GM12878 (cell line): ENCODE data around the gene CAMK2D. TPM values are rescaled to one million over a fixed set of nuclear protein-coding genes. Genes with fewer than 3 reads are reported as not detected.

Experiments used
- ATAC-seq: fragments of 200-7000 bp; cut with Tn5 transposase; 3 replicates; pipeline ENCODE4 v1.9.1; 2020; ENCODE audit warnings: mild to moderate bottlenecking, moderate library complexity
- BruUV-seq: library from RNA; stranded (reverse); fragments of 400-500 nt; replicated peaks from 2 replicates; lab custom pipeline; 2021; lab: Mats Ljungman, UMichigan
- CTCF ChIA-PET: fragments of 300-600 bp; sonication (Branson Sonifier 250); formaldehyde crosslinking; extraction: SDS; loops from one replicate; lab custom pipeline; 2021; ENCODE audit warnings: inconsistent platforms; lab: Yijun Ruan, JAX
- POLR2A ChIA-PET: fragments of 350-600 bp; formaldehyde crosslinking; extraction: SDS; loops from one replicate; lab custom pipeline; 2021; ENCODE audit warnings: inconsistent platforms; lab: Charles Lee
- RAD21 ChIA-PET: fragments of 300-600 bp; sonication (Branson Sonifier 250); formaldehyde crosslinking; loops from one replicate; lab custom pipeline; 2023; ENCODE audit warnings: antibody characterized with exemption; ENCODE audit not compliant: unreplicated experiment; lab: Charles Lee
- SMC1A ChIA-PET: fragments of 300-600 bp; sonication (Branson Sonifier 250); formaldehyde crosslinking; loops from one replicate; lab custom pipeline; 2023; ENCODE audit not compliant: unreplicated experiment, uncharacterized antibody; lab: Charles Lee
- DNase-seq: peaks from one replicate; pipeline ENCODE4 v3.0.0-alpha.2; 2011; ENCODE audit warnings: low read depth, low spot score
- FAIRE-seq: peaks from 3 replicates; lab custom pipeline; 2011; peaks lifted over from hg19 to GRCh38; lab: Jason Lieb, UNC
- H2AFZ ChIP-seq: 2 replicates; pipeline ENCODE4 v1.6.0; 2011; ENCODE audit warnings: low read depth, low read length, control low read depth; ENCODE audit not compliant: control insufficient read depth
- H3K27ac ChIP-seq: 2 replicates; pipeline ENCODE4 v1.5.1; 2011; ENCODE audit warnings: control low read depth; ENCODE audit not compliant: control insufficient read depth, insufficient read depth
- H3K27me3 ChIP-seq, 2 experiments: replicated peaks in 1 of 2; 2 replicates each; pipeline versions ENCODE4 v1.6.0 to v1.6.1; 2011; ENCODE audit warnings: low read length in 1 of 2; ENCODE audit not compliant: control insufficient read depth in 2 of 2, insufficient read depth in 2 of 2
- H3K36me3 ChIP-seq, 2 experiments: 2 replicates each; pipeline ENCODE4 v1.5.1; 2011; ENCODE audit warnings: low read length in 1 of 2; ENCODE audit not compliant: control insufficient read depth in 2 of 2, insufficient read depth in 2 of 2
- H3K4me1 ChIP-seq: 2 replicates; pipeline ENCODE4 v1.6.1; 2011; ENCODE audit warnings: mild to moderate bottlenecking, low read length, moderate library complexity, mixed read lengths; ENCODE audit not compliant: control insufficient read depth, insufficient read depth
- H3K4me2 ChIP-seq: 2 replicates; pipeline ENCODE4 v1.6.0; 2011; ENCODE audit warnings: control low read depth; ENCODE audit not compliant: control insufficient read depth, insufficient read depth
- H3K4me3 ChIP-seq: fragments of 200-600 bp; sonication (generic); 2 replicates; pipeline ENCODE4 v1.5.1; 2016
- H3K79me2 ChIP-seq: 2 replicates; pipeline ENCODE4 v1.6.0; 2011; ENCODE audit warnings: low read length; ENCODE audit not compliant: control insufficient read depth, insufficient read depth
- H3K9ac ChIP-seq: 2 replicates; pipeline ENCODE4 v1.8.0; 2011; ENCODE audit warnings: low read length, control low read depth, mixed read lengths; ENCODE audit not compliant: control insufficient read depth, insufficient read depth
- H3K9me3 ChIP-seq: replicated peaks from 3 replicates; pipeline ENCODE4 v1.5.1; 2011; ENCODE audit warnings: mild to moderate bottlenecking, low read length; ENCODE audit not compliant: control insufficient read depth, insufficient read depth
- H4K20me1 ChIP-seq: 2 replicates; pipeline ENCODE4 v1.6.0; 2011; ENCODE audit not compliant: control insufficient read depth, insufficient read depth
- BRCA1 ChIP-seq: IDR thresholded peaks from 2 replicates; pipeline ENCODE4 v1.6.1; 2011; ENCODE audit warnings: low read depth, low read length, improper control_type of control experiment
- IKZF2 ChIP-seq, 2 experiments: fragments of 450-650 bp; IDR thresholded peaks; 2 replicates each; pipeline ENCODE4 v1.6.1; 2017; ENCODE audit warnings: mild to moderate bottlenecking in 2 of 2, moderate library complexity in 2 of 2
- MEF2A ChIP-seq: IDR thresholded peaks from 2 replicates; pipeline ENCODE4 v1.6.1; 2011; ENCODE audit warnings: low read depth, mild to moderate bottlenecking, low read length, moderate library complexity; ENCODE audit not compliant: insufficient read depth
- MEF2B ChIP-seq: fragments of 450-650 bp; IDR thresholded peaks from 2 replicates; pipeline ENCODE4 v1.6.1; 2018; ENCODE audit warnings: mild to moderate bottlenecking, moderate library complexity; ENCODE audit not compliant: partially characterized antibody, poor library complexity, severe bottlenecking
- PAX8 ChIP-seq: fragments of 450-650 bp; IDR thresholded peaks from 2 replicates; pipeline ENCODE4 v1.6.1; 2017; ENCODE audit warnings: mild to moderate bottlenecking, moderate library complexity
- SMAD1 ChIP-seq: fragments of 450-650 bp; IDR thresholded peaks from 2 replicates; pipeline ENCODE4 v1.6.1; 2018; ENCODE audit warnings: mild to moderate bottlenecking, low read depth; ENCODE audit not compliant: partially characterized antibody
- TCF12 ChIP-seq: IDR thresholded peaks from 2 replicates; pipeline ENCODE4 v1.6.1; 2011; ENCODE audit warnings: low read depth, mild to moderate bottlenecking, low read length
- YY1 ChIP-seq: IDR thresholded peaks from 2 replicates; pipeline ENCODE4 v1.6.1; 2011; ENCODE audit warnings: low read depth, mild to moderate bottlenecking, low read length
- in situ Hi-C: fragments of 300-500 bp; cut with MboI; formaldehyde crosslinking; loops from 9 replicates; pipeline ENCODE4 v1.14.3; 2018; ENCODE audit warnings: mixed read lengths
- intact Hi-C: fragments of 100-400 bp; cut with micrococcal nuclease; formaldehyde crosslinking; loops from one replicate; pipeline ENCODE4 v1.14.2; 2022; ENCODE audit not compliant: unreplicated experiment
- polyA plus RNA-seq, 11 experiments: library from polyadenylated mRNA; depleted of rRNA in 4 of 11; unstranded in 6 of 11; stranded (reverse) in 5 of 11; fragments of >200 nt; fragmentation: Nextera tagmentation in 4 of 11; fragmentation: Illumina TruSeq in 1 of 11; extraction: Ambion mirVana in 4 of 11; extraction: Trizol in 1 of 11; gene quantifications; 1 replicate in 1 of 11; 2 replicates in 10 of 11; pipeline versions ENCODE4 v1.2.1 to v1.2.3, GENCODE V29; 2011 to 2016; ENCODE audit warnings: inconsistent platforms in 2 of 11, missing spikeins in 2 of 11, low read depth in 1 of 11
- total RNA-seq, 4 experiments: library from RNA; depleted of rRNA in 3 of 4; stranded (reverse); fragments of >200 nt in 3 of 4; fragmentation: Illumina TruSeq in 1 of 4; extraction: Trizol in 1 of 4; gene quantifications; 2 replicates each; pipeline versions ENCODE4 v1.2.1 to v1.2.3, GENCODE V29; 2013 to 2021
- TF ChIP-seq, protein P1 (sequence below): fragments of 450-650 bp; IDR thresholded peaks from 2 replicates; pipeline ENCODE4 v1.6.1; 2017; ENCODE audit warnings: antibody characterized with exemption, mild to moderate bottlenecking, moderate library complexity
- TF ChIP-seq, protein P2 (sequence below): fragments of 450-650 bp; IDR thresholded peaks from 2 replicates; pipeline ENCODE4 v1.6.1; 2017; ENCODE audit warnings: borderline replicate concordance
- TF ChIP-seq, protein P3 (sequence below): fragments of 450-650 bp; IDR thresholded peaks from 2 replicates; pipeline ENCODE4 v1.6.1; 2014; ENCODE audit warnings: mild to moderate bottlenecking

The CAMK2D gene
- total and polyA plus RNA-seq, 10 of the 15 experiments (the other 5 are each of a cell fraction or from before 2014, with no cell fraction given), result 6.9 to 88.5 (median 12.9) TPM

DNA sequence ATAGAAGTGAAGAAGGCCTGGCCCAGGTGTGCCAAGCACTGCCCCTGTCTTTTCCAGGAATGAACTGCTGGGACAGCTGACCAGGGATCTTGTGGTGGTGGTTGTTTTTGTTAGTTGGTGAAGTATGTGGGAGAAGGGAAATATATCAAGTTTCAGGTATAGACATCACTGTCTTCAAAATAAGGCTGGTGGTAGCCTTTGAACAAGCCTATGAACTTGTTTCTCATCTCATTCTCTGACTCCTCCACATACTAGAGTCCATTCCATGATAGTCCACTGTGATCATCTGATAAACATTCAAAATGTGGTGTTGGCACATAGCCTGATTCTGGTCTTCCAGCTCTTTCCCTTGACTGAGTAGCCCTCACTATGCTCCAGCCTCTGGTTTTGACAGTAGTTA is 303.7 kb downstream of the CAMK2D start:
- Histone ChIP-seq H2AFZ (no peak overlapping the region), H3K27me3 (no peaks in the 10 kb centered on the region), H3K27ac (no peak overlapping the region), H3K4me3 (no peak overlapping the region), H3K4me1 (no peaks in the 10 kb centered on the region; the same call in 1 of the 2 replicates), H3K4me2 (no peak overlapping the region), H3K9me3 (no peaks in the 10 kb centered on the region), H3K36me3 (peaks cover 1 to 14% of the 10 kb centered on the region in 2 experiments; a peak in 3 of 4 replicates), H3K79me2 (no peaks in the 10 kb centered on the region), H4K20me1 (no peaks in the 10 kb centered on the region), H3K9ac (no peak overlapping the region)
- POLR2A ChIA-PET, result no interaction called here
- ATAC-seq (no peak), DNase-seq (no peak), FAIRE-seq (no peak)
- CTCF ChIA-PET, result no interaction called here
- SMC1A ChIA-PET, result no interaction called here
- intact Hi-C loops, result no loop called here
- in situ Hi-C loops, result no loop called here
- RAD21 ChIA-PET, result no interaction called here
- BruUV-seq, result no TSS peak
- TF ChIP-seq MEF2B (no peak), TCF12 (no peak), SMAD1 (no peak), PAX8 (no peak), BRCA1 (no peak), IKZF2 (IDR thresholded peaks at IDR 0.05) (no peak), YY1 (no peak), MEF2A (no peak)
- TF ChIP-seq, protein P1, sequence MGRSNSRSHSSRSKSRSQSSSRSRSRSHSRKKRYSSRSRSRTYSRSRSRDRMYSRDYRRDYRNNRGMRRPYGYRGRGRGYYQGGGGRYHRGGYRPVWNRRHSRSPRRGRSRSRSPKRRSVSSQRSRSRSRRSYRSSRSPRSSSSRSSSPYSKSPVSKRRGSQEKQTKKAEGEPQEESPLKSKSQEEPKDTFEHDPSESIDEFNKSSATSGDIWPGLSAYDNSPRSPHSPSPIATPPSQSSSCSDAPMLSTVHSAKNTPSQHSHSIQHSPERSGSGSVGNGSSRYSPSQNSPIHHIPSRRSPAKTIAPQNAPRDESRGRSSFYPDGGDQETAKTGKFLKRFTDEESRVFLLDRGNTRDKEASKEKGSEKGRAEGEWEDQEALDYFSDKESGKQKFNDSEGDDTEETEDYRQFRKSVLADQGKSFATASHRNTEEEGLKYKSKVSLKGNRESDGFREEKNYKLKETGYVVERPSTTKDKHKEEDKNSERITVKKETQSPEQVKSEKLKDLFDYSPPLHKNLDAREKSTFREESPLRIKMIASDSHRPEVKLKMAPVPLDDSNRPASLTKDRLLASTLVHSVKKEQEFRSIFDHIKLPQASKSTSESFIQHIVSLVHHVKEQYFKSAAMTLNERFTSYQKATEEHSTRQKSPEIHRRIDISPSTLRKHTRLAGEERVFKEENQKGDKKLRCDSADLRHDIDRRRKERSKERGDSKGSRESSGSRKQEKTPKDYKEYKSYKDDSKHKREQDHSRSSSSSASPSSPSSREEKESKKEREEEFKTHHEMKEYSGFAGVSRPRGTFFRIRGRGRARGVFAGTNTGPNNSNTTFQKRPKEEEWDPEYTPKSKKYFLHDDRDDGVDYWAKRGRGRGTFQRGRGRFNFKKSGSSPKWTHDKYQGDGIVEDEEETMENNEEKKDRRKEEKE, result no peak
- TF ChIP-seq, protein P2, sequence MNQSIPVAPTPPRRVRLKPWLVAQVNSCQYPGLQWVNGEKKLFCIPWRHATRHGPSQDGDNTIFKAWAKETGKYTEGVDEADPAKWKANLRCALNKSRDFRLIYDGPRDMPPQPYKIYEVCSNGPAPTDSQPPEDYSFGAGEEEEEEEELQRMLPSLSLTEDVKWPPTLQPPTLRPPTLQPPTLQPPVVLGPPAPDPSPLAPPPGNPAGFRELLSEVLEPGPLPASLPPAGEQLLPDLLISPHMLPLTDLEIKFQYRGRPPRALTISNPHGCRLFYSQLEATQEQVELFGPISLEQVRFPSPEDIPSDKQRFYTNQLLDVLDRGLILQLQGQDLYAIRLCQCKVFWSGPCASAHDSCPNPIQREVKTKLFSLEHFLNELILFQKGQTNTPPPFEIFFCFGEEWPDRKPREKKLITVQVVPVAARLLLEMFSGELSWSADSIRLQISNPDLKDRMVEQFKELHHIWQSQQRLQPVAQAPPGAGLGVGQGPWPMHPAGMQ, result no peak
- TF ChIP-seq, protein P3, sequence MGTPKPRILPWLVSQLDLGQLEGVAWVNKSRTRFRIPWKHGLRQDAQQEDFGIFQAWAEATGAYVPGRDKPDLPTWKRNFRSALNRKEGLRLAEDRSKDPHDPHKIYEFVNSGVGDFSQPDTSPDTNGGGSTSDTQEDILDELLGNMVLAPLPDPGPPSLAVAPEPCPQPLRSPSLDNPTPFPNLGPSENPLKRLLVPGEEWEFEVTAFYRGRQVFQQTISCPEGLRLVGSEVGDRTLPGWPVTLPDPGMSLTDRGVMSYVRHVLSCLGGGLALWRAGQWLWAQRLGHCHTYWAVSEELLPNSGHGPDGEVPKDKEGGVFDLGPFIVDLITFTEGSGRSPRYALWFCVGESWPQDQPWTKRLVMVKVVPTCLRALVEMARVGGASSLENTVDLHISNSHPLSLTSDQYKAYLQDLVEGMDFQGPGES, result no peak
